ENCODE data around the gene PPP2R2B. TPM values are rescaled to one million over a fixed set of nuclear protein-coding genes. Genes with fewer than 3 reads are reported as not detected.
A peak's percentile ranks its signal among the peaks of the same experiment; 100 is the strongest.
"Not testable (repeated sequence)": the region's sequence is repeated elsewhere in the genome, so short reads cannot be mapped to it uniquely, and the experiment has no call there.

The PPP2R2B gene
- total RNA-seq, 2 donors from 2014 or later: 0.46 to 1.8 TPM

- ATAC-seq: no peak
- H3K27ac Mint-ChIP-seq: no peak overlapping the region
- DNase-seq (ENCODE audit: low spot score in 2 of 2): no peak
- no peaks in the 10 kb centered on the region for H3K36me3 Mint-ChIP-seq
- H3K9me3 Mint-ChIP-seq: no peaks in the 10 kb centered on the region
Measured at GRCh38 chr5:146562461-146562860, 316.1 kb downstream of the PPP2R2B start.

DNA sequence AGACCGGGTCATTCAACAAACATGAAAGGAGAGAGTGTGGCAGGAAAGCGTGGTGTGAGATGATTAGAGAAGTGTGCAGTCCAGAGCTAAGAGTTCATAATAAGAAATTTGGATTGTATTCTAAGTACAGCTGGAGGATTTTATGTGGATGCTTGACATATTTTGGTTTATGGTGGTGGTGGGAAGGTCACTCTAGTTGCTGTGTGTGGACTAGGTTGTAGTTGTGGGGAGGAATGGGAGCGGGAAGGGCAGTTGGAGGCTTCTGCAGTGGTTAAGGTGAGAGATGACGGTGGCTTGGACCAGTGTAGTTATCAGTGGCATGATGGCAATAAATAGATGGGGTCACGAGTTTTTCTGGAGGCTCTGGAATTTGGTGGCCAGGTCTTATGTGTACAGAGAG is 316.8 kb downstream of the PPP2R2B start:
- DNase-seq (ENCODE audit: low spot score in 2 of 2): no peak
- no peaks in the 10 kb centered on the region for H3K9me3 Mint-ChIP-seq
- H3K36me3 Mint-ChIP-seq: no peaks in the 10 kb centered on the region
- ATAC-seq: no peak
- no peak overlapping the region for H3K27ac Mint-ChIP-seq

- Mint-ChIP-seq H3K9me3 (no peaks in the 10 kb centered on the region), H3K27ac (no peak overlapping the region), H3K36me3 (no peaks in the 10 kb centered on the region)
- ATAC-seq (no peak), DNase-seq (ENCODE audit: low spot score in 2 of 2) (no peak)
Measured at GRCh38 chr5:146560205-146560812, 318.2 kb downstream of the PPP2R2B start.

GRCh38 chr5:146556884-146557283 is 321.7 kb downstream of the PPP2R2B start:
- DNase-seq (ENCODE audit: low spot score in 2 of 2); H3K36me3 Mint-ChIP-seq; H3K27ac Mint-ChIP-seq; ATAC-seq; H3K9me3 Mint-ChIP-seq: not testable (repeated sequence)

GRCh38 chr5:146553446-146553845 is 325.1 kb downstream of the PPP2R2B start:
- Mint-ChIP-seq H3K27ac (no peak overlapping the region), H3K36me3 (no peaks in the 10 kb centered on the region), H3K9me3 (no peaks in the 10 kb centered on the region)
- DNase-seq (ENCODE audit: low spot score in 2 of 2) (no peak), ATAC-seq (no peak)

- ATAC-seq (no peak), DNase-seq (ENCODE audit: low spot score in 2 of 2) (no peak)
- Mint-ChIP-seq H3K36me3 (no peaks in the 10 kb centered on the region), H3K9me3 (no peaks in the 10 kb centered on the region), H3K27ac (no peak overlapping the region)
Measured at GRCh38 chr5:146549615-146550014, 328.9 kb downstream of the PPP2R2B start.

DNA sequence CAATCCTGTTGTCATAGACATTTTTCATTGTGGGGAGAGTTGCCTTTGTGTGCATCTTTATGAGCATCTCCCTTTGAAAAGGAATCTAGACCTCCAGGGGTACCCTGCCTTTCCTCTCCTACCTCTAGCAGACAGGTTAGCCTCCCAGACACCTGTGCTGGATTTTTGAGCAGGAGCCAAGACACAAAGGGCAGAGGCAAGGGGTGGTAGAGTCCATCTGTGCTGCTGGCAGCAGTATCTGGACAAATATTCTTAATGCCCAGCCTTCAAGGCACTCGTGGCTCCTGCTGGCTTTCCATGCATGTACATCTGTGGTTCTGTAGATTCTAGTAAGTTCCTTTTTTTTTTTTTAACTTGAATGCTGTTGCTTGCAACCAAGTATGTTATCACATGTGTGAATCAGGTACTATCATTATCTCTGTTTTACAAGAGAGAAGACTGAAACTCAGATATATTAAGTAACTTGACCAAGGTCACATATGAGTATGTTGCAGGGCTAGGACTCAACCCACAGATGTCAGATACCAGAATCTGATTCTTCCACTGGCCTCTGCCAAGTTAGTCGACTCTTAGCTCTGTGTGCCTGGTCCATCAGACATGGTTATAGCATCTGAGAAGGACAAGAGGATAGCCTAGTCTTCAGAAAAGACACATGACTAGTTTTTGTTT is 329.6 kb downstream of the PPP2R2B start:
- DNase-seq (ENCODE audit: low spot score in 2 of 2): no peak
- H3K9me3 Mint-ChIP-seq: no peaks in the 10 kb centered on the region
- no peak overlapping the region for H3K27ac Mint-ChIP-seq
- H3K36me3 Mint-ChIP-seq: no peaks in the 10 kb centered on the region
- no peak for ATAC-seq

DNA sequence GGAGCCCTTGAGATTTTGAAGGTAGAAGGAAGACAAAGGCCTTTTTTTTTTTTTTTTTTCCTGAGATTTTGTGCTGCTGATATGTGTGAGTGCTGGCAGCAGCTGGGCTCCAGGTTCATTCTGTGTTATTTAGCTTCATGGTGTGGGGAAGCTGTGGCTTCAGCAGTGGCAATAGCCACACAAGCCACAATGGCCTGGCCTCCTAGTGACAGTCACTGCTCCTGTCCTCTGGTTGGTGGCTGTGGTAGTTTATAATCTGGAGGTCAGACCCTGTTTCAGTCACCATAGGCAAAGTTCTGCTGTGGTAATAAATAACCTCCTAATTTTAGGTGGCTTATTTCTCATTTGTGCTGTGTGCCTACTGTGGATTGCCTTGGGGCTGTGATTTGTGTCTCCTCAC is 334.3 kb downstream of the PPP2R2B start:
- DNase-seq (ENCODE audit: low spot score in 2 of 2) (no peak), ATAC-seq (no peak)
- no peaks in the 10 kb centered on the region for H3K36me3 Mint-ChIP-seq
- no peaks in the 10 kb centered on the region for H3K9me3 Mint-ChIP-seq
- H3K27ac Mint-ChIP-seq: no peak overlapping the region

- peak; percentile 78 to 97 for ATAC-seq
Measured at GRCh38 chr5:146541958-146542849, 336.4 kb downstream of the PPP2R2B start.

GRCh38 chr5:146540414-146540813 is 338.1 kb downstream of the PPP2R2B start:
- ATAC-seq (no peak), DNase-seq (ENCODE audit: low spot score in 2 of 2) (no peak)
- Mint-ChIP-seq H3K9me3 (no peaks in the 10 kb centered on the region), H3K36me3 (no peaks in the 10 kb centered on the region), H3K27ac (no peak overlapping the region)

More at GRCh38 chr5:146541958-146542849, 336.4 kb downstream of the PPP2R2B start:
- no peaks in the 10 kb centered on the region for H3K9me3 Mint-ChIP-seq
- H3K27ac Mint-ChIP-seq: no peak overlapping the region
- DNase-seq (ENCODE audit: low spot score in 2 of 2): peak in 1 of 2 donors; percentile 78
- H3K36me3 Mint-ChIP-seq: no peaks in the 10 kb centered on the region

DNA sequence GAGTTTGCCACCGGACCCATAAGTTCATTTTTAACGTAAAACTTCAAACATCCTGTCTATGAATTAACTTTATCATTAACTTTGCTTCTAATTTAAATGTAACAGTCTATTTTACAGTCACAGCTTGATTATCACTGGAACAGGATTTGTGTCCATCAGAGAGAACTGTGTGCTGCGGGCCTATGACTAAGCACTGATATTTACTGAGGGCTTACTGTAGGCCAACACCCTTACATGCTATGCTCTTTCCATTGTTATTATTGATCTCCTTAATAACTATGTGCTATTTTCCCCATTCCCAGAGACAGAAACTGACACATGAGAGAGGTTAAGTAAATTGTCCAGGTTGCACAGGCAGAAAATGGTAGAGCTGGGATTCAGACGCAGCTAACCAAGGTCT is 338.6 kb downstream of the PPP2R2B start:
- H3K36me3 Mint-ChIP-seq: no peaks in the 10 kb centered on the region
- H3K27ac Mint-ChIP-seq: no peak overlapping the region
- ATAC-seq: no peak
- H3K9me3 Mint-ChIP-seq: no peaks in the 10 kb centered on the region
- DNase-seq (ENCODE audit: low spot score in 2 of 2): no peak

GRCh38 chr5:146538432-146538831 is 340.1 kb downstream of the PPP2R2B start:
- ATAC-seq (no peak), DNase-seq (ENCODE audit: low spot score in 2 of 2) (no peak)
- Mint-ChIP-seq H3K36me3 (no peaks in the 10 kb centered on the region), H3K9me3 (no peaks in the 10 kb centered on the region), H3K27ac (no peak overlapping the region)

DNA sequence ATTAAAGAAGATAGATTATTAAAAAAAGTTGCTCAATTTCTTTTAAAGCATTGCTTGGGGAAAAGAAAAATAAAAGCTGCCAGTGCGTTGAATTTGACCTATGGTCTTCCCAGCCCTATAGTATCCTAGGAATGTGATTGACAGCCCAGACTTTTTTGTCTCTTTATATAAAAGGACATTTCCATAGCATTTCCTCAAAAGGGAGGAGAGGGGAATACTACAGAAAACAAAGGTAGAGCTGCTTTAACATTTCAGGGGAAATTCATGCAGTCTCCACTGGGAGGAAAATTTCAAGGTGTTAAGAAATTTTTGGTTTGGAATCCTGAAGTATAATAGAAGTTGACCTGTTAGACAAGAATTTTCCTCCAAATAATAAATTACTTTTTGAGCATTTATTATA is 344.7 kb downstream of the PPP2R2B start:
- no peak overlapping the region for H3K27ac Mint-ChIP-seq
- H3K9me3 Mint-ChIP-seq: no peaks in the 10 kb centered on the region
- DNase-seq (ENCODE audit: low spot score in 2 of 2) (no peak), ATAC-seq (no peak)
- no peaks in the 10 kb centered on the region for H3K36me3 Mint-ChIP-seq

GRCh38 chr5:146533260-146533857 is 345.2 kb downstream of the PPP2R2B start:
- ATAC-seq (peak; percentile 91 to 94), DNase-seq (ENCODE audit: low spot score in 2 of 2) (peak; percentile 62 to 77)
- no peaks in the 10 kb centered on the region for H3K9me3 Mint-ChIP-seq
- H3K36me3 Mint-ChIP-seq: no peaks in the 10 kb centered on the region
- no peak overlapping the region for H3K27ac Mint-ChIP-seq

All from activated naive CD4-positive, alpha-beta T cell treated with anti-CD3 and anti-CD28 coated beads, Interleukin-2, amount 50 U/mL, for 72 hours (primary cell).